GM21529 (cell line): ENCODE results near the gene ACP3.

Experiments
- ATAC-seq: cut with Tn5 transposase; IDR thresholded peaks from one replicate; pipeline ENCODE4 v1.9.1; 2021; ENCODE audit not compliant: unreplicated experiment

The ACP3 gene

GRCh38 chr3:132315851-132316250 is 1.4 kb upstream of the ACP3 start:
- no peak for ATAC-seq

GRCh38 chr3:132318451-132318850 is 1.2 kb downstream of the ACP3 start:
- ATAC-seq, result no peak

- ATAC-seq, result no peak
These were observed 4.1 kb downstream of the ACP3 start for GRCh38 chr3:132321304-132321703.

GRCh38 chr3:132325103-132325606 is 7.9 kb downstream of the ACP3 start:
- no peak for ATAC-seq

- ATAC-seq, result no peak
These were observed 8.4 kb downstream of the ACP3 start for GRCh38 chr3:132325634-132326033.

GRCh38 chr3:132326251-132326650 is 9.0 kb downstream of the ACP3 start:
- ATAC-seq, result no peak

- no peak for ATAC-seq
These were observed 14.9 kb downstream of the ACP3 start for GRCh38 chr3:132332082-132332481.

- ATAC-seq, result no peak
These were observed 15.3 kb downstream of the ACP3 start for GRCh38 chr3:132332508-132332907.

- no peak for ATAC-seq
These were observed 24.5 kb downstream of the ACP3 start for GRCh38 chr3:132341746-132342145.

- no peak for ATAC-seq
These were observed 25.0 kb downstream of the ACP3 start for GRCh38 chr3:132342183-132342582.

GRCh38 chr3:132342610-132343009 is 25.4 kb downstream of the ACP3 start:
- ATAC-seq, result no peak

- ATAC-seq, result peak; percentile 73
These were observed 25.9 kb downstream of the ACP3 start for GRCh38 chr3:132343018-132343612.

- no peak for ATAC-seq
These were observed 27.6 kb downstream of the ACP3 start for GRCh38 chr3:132344666-132345280.

GRCh38 chr3:132346841-132347736 is 29.9 kb downstream of the ACP3 start:
- no peak for ATAC-seq

GRCh38 chr3:132347811-132348210 is 30.6 kb downstream of the ACP3 start:
- ATAC-seq, result no peak

- no peak for ATAC-seq
These were observed 31.3 kb downstream of the ACP3 start for GRCh38 chr3:132348531-132348930.

GRCh38 chr3:132350814-132351213 is 33.6 kb downstream of the ACP3 start:
- ATAC-seq, result no peak

- no peak for ATAC-seq
These were observed 34.1 kb downstream of the ACP3 start for GRCh38 chr3:132351222-132351806.

GRCh38 chr3:132352556-132353143 is 35.4 kb downstream of the ACP3 start:
- ATAC-seq, result no peak

- no peak for ATAC-seq
These were observed 37.9 kb downstream of the ACP3 start for GRCh38 chr3:132354916-132355702.
